BLaER1 (cell line): Measurements from ENCODE around the gene CCL22.
"Not testable (repeated sequence)": the region's sequence is repeated elsewhere in the genome, so short reads cannot be mapped to it uniquely, and the experiment has no call there.

ENCODE experiments used
- H3K27ac ChIP-seq: shearing (Covaris generic); formaldehyde crosslinking; 2 replicates; pipeline ENCODE4 v1.8.1; 2022
- H3K27me3 ChIP-seq: shearing (Covaris generic); formaldehyde crosslinking; 2 replicates; pipeline ENCODE4 v1.8.1; 2022
- H3K36me3 ChIP-seq: shearing (Covaris generic); formaldehyde crosslinking; 2 replicates; pipeline ENCODE4 v1.8.1; 2022
- H3K4me1 ChIP-seq: shearing (Covaris generic); formaldehyde crosslinking; 2 replicates; pipeline ENCODE4 v1.8.1; 2022
- H3K4me2 ChIP-seq: shearing (Covaris generic); formaldehyde crosslinking; 2 replicates; pipeline ENCODE4 v1.8.1; 2022
- H3K4me3 ChIP-seq: shearing (Covaris generic); formaldehyde crosslinking; 2 replicates; pipeline ENCODE4 v1.8.1; 2022
- H3K9ac ChIP-seq: shearing (Covaris generic); formaldehyde crosslinking; 2 replicates; pipeline ENCODE4 v1.8.1; 2022
- H3K9me3 ChIP-seq: shearing (Covaris generic); formaldehyde crosslinking; 2 replicates; pipeline ENCODE4 v1.8.1; 2022
- H4K20me1 ChIP-seq: shearing (Covaris generic); formaldehyde crosslinking; 2 replicates; pipeline ENCODE4 v1.8.1; 2022
- Cebpa-rat ChIP-seq: shearing (Covaris generic); IDR thresholded peaks from 2 replicates; pipeline ENCODE4 v1.8.1; 2022

CCL22 gene

DNA sequence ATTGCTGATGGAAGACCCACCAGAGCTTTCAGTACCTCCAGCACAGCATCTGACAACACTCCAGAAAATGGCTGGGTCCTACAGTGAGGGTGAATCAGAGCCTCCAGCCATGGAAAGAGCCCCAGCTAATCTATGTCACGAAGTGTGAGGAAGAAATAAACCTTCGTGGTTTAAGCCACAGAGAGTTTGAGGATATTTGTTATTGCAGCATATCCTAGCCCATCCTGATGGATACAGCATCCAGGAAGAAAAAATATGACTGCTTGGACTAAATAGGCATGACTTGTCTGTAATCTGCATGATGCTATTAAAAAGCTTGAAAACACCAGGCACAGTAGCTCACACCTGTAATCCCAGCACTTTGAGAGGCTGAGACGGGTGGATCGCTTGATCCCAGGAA lies 32.7 kb downstream of the CCL22 start:
- Histone ChIP-seq H3K9me3 (peaks cover 14% of the 10 kb centered on the region), H3K9ac (no peak overlapping the region), H3K27ac (no peak overlapping the region), H3K4me2 (peak overlapping the region; percentile 1; the same call in 1 of the 2 replicates), H3K27me3 (no peaks in the 10 kb centered on the region), H4K20me1 (no peaks in the 10 kb centered on the region), H3K36me3 (no peaks in the 10 kb centered on the region), H3K4me1 (peaks cover 20% of the 10 kb centered on the region), H3K4me3 (no peak overlapping the region)
- TF ChIP-seq Cebpa-rat: no peak

DNA sequence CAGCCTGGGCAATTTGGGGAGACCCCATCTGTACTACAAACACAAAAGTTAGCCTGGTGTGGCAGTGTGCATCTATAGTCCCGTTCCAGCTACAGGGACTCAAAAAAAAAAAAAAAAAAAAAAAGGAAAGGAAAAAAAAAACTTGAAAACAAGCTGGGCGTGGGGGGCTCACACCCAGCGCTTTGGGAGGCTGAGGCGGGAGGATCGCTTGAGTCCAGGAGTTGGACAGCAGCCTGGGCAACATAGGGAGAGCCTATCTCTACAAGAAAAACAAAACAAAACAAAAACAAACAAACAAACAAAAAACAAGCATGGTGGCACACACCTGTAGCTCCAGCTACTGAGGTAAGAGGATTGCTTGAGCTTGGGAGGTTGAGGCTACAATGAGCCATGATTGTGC lies 33.1 kb downstream of the CCL22 start:
- TF ChIP-seq Cebpa-rat: no peak
- H3K9me3 ChIP-seq: peaks cover 14% of the 10 kb centered on the region
- no peak overlapping the region for H3K9ac ChIP-seq
- H3K36me3 ChIP-seq: no peaks in the 10 kb centered on the region
- H3K4me1 ChIP-seq: peaks cover 15% of the 10 kb centered on the region
- H4K20me1 ChIP-seq: no peaks in the 10 kb centered on the region
- no peaks in the 10 kb centered on the region for H3K27me3 ChIP-seq
- no peak overlapping the region for H3K4me2 ChIP-seq
- H3K4me3 ChIP-seq: no peak overlapping the region
- no peak overlapping the region for H3K27ac ChIP-seq

DNA sequence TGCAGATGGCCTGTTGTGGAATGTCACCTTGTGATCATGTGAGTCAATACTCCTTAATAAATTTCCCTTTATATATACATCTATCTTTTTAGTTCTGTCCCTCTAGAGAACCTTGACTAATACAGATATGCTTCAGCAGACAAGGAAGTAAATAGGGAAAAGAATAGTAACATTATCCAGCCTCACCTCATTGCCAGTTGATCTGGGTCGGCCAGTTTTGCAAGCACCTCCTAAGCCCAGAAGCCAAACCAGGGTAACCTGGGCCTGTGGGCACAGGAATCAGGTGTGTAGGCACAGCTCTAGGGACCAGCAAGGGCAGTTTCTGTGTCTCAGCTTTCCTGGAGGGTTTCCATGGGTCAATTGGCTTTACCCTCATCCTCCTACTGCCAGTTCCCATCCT lies 34.1 kb downstream of the CCL22 start:
- H3K4me3 ChIP-seq: no peak overlapping the region
- H4K20me1 ChIP-seq: no peaks in the 10 kb centered on the region
- H3K36me3 ChIP-seq: no peaks in the 10 kb centered on the region
- 0 out of 2 replicates have a peak, but pooled peaks cover 6% of the 10 kb centered on the region for H3K4me1 ChIP-seq
- no peaks in the 10 kb centered on the region for H3K27me3 ChIP-seq
- no peak for TF ChIP-seq Cebpa-rat
- peaks cover 14% of the 10 kb centered on the region for H3K9me3 ChIP-seq
- no peak overlapping the region for H3K9ac ChIP-seq
- H3K4me2 ChIP-seq: no peak overlapping the region
- H3K27ac ChIP-seq: no peak overlapping the region

GRCh38 chr16:57394444-57394843 lies 35.9 kb downstream of the CCL22 start:
- no peaks in the 10 kb centered on the region for H3K27me3 ChIP-seq

DNA sequence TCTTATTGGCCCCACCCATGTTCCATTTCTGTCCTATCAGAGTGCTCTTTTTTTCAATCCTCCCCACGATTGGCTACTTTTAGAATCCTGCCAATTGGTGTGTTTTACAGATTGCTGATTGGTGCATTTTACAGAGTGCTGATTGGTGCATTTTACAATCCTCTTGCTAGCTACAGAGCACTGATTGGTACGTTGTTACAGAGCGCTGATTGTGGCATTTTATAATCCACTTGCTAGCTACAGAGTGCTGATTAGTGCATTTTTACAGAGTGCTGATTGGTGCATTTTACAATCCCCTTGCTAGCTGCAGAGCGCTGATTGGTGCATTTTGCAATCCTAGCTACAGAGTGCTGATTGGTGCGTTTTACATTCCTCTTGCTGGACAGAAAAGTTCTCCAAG lies 36.4 kb downstream of the CCL22 start:
- Histone ChIP-seq H4K20me1 (no peaks in the 10 kb centered on the region), H3K9ac (no peak overlapping the region), H3K36me3 (no peaks in the 10 kb centered on the region), H3K27ac (no peak overlapping the region), H3K9me3 (peaks cover 14% of the 10 kb centered on the region), H3K4me3 (no peak overlapping the region), H3K27me3 (no peaks in the 10 kb centered on the region), H3K4me2 (no peak overlapping the region), H3K4me1 (0 out of 2 replicates have a peak, but pooled peaks cover 6% of the 10 kb centered on the region)
- no peak for TF ChIP-seq Cebpa-rat

More at GRCh38 chr16:57394444-57394843, 35.9 kb downstream of the CCL22 start:
- Histone ChIP-seq H3K9ac (no peak overlapping the region), H3K36me3 (no peaks in the 10 kb centered on the region), H3K4me2 (no peak overlapping the region), H3K4me1 (0 out of 2 replicates have a peak, but pooled peaks cover 6% of the 10 kb centered on the region), H3K4me3 (no peak overlapping the region), H3K27ac (no peak overlapping the region), H4K20me1 (no peaks in the 10 kb centered on the region), H3K9me3 (peaks cover 14% of the 10 kb centered on the region)
- no peak for TF ChIP-seq Cebpa-rat

DNA sequence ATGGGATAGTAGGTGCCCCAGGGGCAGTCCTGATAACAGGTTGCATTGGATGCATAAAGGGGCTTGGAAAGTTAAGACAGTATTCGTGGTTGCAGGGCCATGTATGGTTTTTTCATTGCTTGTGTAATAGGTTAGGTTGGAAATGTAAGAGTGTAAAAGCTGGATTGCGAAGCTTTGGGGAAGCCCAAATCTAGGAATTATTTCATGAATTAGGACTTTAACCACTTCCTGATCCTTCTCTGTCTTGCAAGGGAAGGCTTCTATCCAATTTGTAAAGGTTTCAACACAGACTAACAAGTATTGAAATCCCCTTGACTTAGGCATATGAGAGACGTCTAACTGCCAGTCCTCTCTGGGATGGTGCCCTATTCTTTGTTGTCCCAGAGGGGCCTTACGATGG lies 38.2 kb downstream of the CCL22 start:
- peaks cover 4% of the 10 kb centered on the region; the same call in 1 of the 2 replicates for H3K4me1 ChIP-seq
- H3K9ac ChIP-seq: no peak overlapping the region
- no peak overlapping the region for H3K4me3 ChIP-seq
- no peak overlapping the region for H3K4me2 ChIP-seq
- no peaks in the 10 kb centered on the region for H3K36me3 ChIP-seq
- H3K27me3 ChIP-seq: no peaks in the 10 kb centered on the region
- no peak for TF ChIP-seq Cebpa-rat
- no peaks in the 10 kb centered on the region for H4K20me1 ChIP-seq
- no peak overlapping the region for H3K27ac ChIP-seq
- peaks cover 14% of the 10 kb centered on the region for H3K9me3 ChIP-seq

- H3K27me3 ChIP-seq, H4K20me1 ChIP-seq, H3K4me3 ChIP-seq, H3K27ac ChIP-seq, H3K9ac ChIP-seq, H3K4me1 ChIP-seq, H3K4me2 ChIP-seq, H3K36me3 ChIP-seq: not testable (repeated sequence)
- peaks cover 14% of the 10 kb centered on the region for H3K9me3 ChIP-seq
These were observed 38.9 kb downstream of the CCL22 start for GRCh38 chr16:57397493-57397892.

DNA sequence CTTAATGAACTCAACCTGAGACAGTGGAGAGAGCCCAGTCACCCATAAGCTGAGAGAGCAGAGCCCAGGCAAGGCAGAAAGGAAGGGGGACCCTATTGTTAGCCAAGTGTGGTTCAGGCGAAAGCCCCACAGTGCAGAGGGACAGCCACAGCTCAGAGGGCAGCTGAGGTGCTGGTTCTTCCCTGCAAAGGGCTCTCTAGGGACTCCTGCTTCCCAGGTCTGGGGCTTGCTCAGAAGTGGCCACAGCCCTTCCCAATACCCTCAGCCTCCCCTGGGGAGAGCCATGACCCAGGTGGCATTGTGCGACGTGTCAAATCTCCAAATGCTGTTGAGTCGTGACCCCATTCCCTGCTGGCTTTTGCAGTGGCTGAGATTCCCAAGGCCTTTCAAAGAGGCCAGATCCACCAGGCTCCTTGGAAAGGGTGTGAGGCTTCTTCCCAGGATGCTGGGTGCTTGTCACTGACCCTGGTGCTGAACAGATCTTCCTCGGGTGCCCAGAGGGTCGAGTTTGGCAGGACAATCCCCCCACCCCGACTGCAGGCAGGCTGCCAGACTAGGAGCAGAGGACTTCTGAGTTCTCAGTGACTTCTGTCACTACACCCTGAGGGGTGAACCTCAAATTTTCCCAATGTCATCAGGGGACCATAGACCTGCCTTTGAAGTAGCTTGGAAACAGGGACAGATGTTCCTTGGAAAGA lies 43.5 kb downstream of the CCL22 start:
- H3K27ac ChIP-seq: no peak overlapping the region
- no peak for TF ChIP-seq Cebpa-rat
- H3K4me1 ChIP-seq: peaks cover 16% of the 10 kb centered on the region
- H3K27me3 ChIP-seq: no peaks in the 10 kb centered on the region
- H3K36me3 ChIP-seq: no peaks in the 10 kb centered on the region
- no peak overlapping the region for H3K9ac ChIP-seq
- no peaks in the 10 kb centered on the region for H3K9me3 ChIP-seq
- H4K20me1 ChIP-seq: no peaks in the 10 kb centered on the region
- H3K4me3 ChIP-seq: no peak overlapping the region
- no peak overlapping the region for H3K4me2 ChIP-seq

GRCh38 chr16:57403965-57404817 lies 45.6 kb downstream of the CCL22 start, which contains the start of gene CCL17:
Gene CCL17 (plus strand): TSS chr16:57404767. CDS start chr16:57413933, 9,166 bp downstream.
- Histone ChIP-seq H3K9ac (no peak within 1 kb of the TSS), H3K9me3 (no peaks in the 10 kb centered on the region), H3K4me2 (no peak within 1 kb of the TSS), H3K36me3 (no peaks in the 10 kb centered on the region), H3K4me3 (no peak within 1 kb of the TSS), H3K4me1 (peaks cover 25% of the 10 kb centered on the region), H3K27ac (no peak within 1 kb of the TSS), H3K27me3 (no peaks in the 10 kb centered on the region), H4K20me1 (no peaks in the 10 kb centered on the region)
- no peak for TF ChIP-seq Cebpa-rat

DNA sequence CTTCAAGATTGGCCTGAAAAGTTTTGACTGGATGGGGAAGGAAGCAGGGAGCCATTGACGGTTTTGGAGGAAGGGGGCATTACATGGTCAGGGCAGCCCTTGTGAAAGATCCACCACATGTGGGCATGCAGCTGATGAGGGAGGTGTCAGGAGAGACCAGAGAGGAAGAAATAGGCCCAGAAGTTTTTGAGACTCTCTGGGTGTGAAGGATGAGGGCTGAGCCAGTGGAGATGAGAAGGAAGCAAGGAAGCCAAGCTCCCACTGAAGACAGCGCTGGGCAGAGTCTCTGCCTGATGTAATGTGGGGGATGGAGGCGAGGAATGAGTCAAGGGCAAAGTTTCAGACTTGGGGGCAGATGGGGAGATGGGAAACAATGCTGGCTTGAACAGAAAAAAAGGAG lies 46.5 kb downstream of the CCL22 start:
- Histone ChIP-seq H3K27ac (no peak overlapping the region), H4K20me1 (no peaks in the 10 kb centered on the region), H3K27me3 (no peaks in the 10 kb centered on the region), H3K4me3 (no peak overlapping the region), H3K9ac (no peak overlapping the region), H3K36me3 (no peaks in the 10 kb centered on the region), H3K4me2 (no peak overlapping the region), H3K9me3 (no peaks in the 10 kb centered on the region), H3K4me1 (peaks cover 34% of the 10 kb centered on the region)
- TF ChIP-seq Cebpa-rat: no peak
